ENCODE results near the gene RFC2.

GRCh38 chr7:74216361-74216761 lies 37.8 kb downstream of the RFC2 start:
- TF ChIP-seq CTCF (IDR thresholded peaks at IDR 0.05), result no peak
- TF ChIP-seq POLR2A (IDR thresholded peaks at IDR 0.05), result no peak
